ENCODE data around the gene PLXNA4. TPM values are rescaled to one million over a fixed set of nuclear protein-coding genes. Genes with fewer than 3 reads are reported as not detected.

The PLXNA4 gene
- total RNA-seq, 4 donors from 2014 or later = 5.1 to 7.0 (median 5.3) TPM

DNA sequence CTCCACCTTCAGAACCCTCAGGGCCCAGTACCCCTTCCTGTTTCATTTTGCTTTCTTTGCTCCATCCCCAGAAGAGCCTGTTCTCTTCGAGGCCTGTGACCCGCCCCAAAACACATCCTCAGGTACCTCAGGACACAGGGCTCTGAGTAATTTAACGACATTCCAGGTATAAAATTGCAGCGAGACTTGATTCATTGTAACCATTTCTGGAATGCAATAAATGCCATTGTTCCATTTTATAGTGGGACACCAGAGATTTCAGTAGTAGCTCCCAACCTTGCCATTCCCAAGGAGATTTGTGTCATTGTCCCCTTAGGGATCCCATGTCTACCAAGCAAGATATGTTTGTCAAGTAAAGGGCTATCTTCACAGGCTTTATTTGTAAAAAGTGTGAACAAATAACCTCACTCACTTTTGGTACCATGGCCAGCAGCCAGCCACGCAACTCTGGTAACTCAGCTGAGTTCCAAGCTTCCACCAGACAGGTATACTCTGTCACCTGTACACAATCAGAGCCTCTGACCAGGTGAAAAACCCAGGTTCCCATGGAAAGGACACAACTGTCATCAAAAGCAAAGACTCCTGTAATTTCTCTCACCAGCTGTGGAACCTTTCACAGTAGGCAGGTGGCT is 441.3 kb downstream of the PLXNA4 start:
- WGBS, 2 donors = 69 to 86% methylated on average over 5 of the region's 5 CpGs
- intact Hi-C loops (cut with DNase I; ENCODE audit: low total_unique reads) = no loop called here
- H3K4me3 ChIP-seq (ENCODE audit: low read depth, poor library complexity, severe bottlenecking) = no peak overlapping the region
- TF ChIP-seq, protein P1, sequence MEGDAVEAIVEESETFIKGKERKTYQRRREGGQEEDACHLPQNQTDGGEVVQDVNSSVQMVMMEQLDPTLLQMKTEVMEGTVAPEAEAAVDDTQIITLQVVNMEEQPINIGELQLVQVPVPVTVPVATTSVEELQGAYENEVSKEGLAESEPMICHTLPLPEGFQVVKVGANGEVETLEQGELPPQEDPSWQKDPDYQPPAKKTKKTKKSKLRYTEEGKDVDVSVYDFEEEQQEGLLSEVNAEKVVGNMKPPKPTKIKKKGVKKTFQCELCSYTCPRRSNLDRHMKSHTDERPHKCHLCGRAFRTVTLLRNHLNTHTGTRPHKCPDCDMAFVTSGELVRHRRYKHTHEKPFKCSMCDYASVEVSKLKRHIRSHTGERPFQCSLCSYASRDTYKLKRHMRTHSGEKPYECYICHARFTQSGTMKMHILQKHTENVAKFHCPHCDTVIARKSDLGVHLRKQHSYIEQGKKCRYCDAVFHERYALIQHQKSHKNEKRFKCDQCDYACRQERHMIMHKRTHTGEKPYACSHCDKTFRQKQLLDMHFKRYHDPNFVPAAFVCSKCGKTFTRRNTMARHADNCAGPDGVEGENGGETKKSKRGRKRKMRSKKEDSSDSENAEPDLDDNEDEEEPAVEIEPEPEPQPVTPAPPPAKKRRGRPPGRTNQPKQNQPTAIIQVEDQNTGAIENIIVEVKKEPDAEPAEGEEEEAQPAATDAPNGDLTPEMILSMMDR (IDR thresholded peaks at IDR 0.05) = no peak
- no peak for TF ChIP-seq POLR2A (IDR thresholded peaks at IDR 0.05)
- DNase-seq (ENCODE audit: low spot score in 2 of 2) = no peak

DNA sequence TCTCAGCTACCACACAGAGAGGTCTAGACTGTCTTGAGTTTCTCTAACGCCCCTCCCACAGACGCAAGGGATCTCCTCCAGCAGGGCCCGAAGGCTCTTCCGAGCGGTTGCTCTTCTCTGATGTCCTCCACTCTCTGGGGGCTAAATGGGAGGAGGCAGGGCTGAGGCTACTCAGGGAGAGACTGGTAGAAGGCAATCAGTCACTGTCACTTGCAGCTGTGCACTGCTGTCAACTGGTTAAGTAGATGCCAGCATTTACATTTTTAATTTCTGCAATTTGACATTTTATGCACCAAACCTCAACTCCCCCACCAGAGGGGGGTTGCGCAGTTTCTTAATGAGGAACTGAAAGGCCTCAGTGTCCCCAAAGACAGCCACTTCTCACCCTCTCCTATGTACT is 442.8 kb downstream of the PLXNA4 start:
- H3K4me3 ChIP-seq (ENCODE audit: low read depth, poor library complexity, severe bottlenecking) = no peak overlapping the region
- DNase-seq (ENCODE audit: low spot score in 2 of 2) = no peak
- 91% methylated on average over 5 to 6 of the region's 6 CpGs for WGBS, 2 donors
- intact Hi-C loops (cut with DNase I; ENCODE audit: low total_unique reads) = no loop called here
- TF ChIP-seq, protein P1 (IDR thresholded peaks at IDR 0.05) = no peak
- no peak for TF ChIP-seq POLR2A (IDR thresholded peaks at IDR 0.05)

DNA sequence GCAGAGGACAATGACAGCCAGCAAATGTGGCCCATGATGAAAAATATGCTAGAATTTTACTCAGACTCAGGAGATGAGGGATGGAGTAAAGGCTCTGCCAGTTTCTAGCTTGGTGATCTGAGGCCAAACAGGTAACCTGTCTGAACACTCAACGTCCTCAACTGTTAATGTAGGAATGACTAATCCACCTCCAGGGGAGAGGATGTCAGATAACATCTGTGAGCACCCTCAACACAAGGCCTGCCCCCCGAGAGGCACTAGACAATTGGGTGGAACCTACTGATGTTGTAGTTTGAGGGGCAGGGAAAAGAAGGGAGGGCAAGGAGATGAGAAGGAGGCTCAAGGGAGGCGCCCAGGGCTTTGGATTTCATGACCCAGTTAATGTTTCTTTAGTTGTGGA is 445.1 kb downstream of the PLXNA4 start:
- WGBS, 2 donors = 56 to 64% methylated on average over 3 of the region's 3 CpGs
- intact Hi-C loops (cut with DNase I; ENCODE audit: low total_unique reads) = no loop called here
- TF ChIP-seq, protein P1 (IDR thresholded peaks at IDR 0.05) = no peak
- TF ChIP-seq POLR2A (IDR thresholded peaks at IDR 0.05) = no peak
- DNase-seq (ENCODE audit: low spot score in 2 of 2) = no peak
- H3K4me3 ChIP-seq (ENCODE audit: low read depth, poor library complexity, severe bottlenecking) = no peak overlapping the region

DNA sequence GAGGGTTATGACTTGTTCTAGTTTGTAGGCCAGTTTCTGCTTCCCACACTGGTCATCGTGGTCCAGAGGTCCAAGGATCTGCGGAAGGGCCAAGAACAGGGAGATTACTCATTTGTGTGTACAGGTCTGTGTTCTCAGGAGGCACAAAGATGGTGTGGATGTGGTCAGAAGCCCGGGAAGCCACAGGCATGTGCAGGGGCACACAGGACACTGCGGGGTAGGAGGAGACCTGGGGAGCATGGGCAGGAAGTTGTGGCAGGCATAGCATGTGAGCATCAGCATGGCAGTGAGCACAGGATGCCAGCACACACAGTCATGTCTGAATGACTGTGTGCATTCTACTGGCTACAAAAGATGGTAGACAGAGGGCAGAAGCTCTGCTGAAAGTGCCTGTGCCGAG is 445.8 kb downstream of the PLXNA4 start:
- intact Hi-C loops (cut with DNase I; ENCODE audit: low total_unique reads) = no loop called here
- WGBS, 2 donors = 86 to 94% methylated on average over 5 of the region's 5 CpGs
- no peak overlapping the region for H3K4me3 ChIP-seq (ENCODE audit: low read depth, poor library complexity, severe bottlenecking)
- DNase-seq (ENCODE audit: low spot score in 2 of 2) = no peak
- TF ChIP-seq POLR2A (IDR thresholded peaks at IDR 0.05) = no peak
- TF ChIP-seq, protein P1 (IDR thresholded peaks at IDR 0.05) = no peak

DNA sequence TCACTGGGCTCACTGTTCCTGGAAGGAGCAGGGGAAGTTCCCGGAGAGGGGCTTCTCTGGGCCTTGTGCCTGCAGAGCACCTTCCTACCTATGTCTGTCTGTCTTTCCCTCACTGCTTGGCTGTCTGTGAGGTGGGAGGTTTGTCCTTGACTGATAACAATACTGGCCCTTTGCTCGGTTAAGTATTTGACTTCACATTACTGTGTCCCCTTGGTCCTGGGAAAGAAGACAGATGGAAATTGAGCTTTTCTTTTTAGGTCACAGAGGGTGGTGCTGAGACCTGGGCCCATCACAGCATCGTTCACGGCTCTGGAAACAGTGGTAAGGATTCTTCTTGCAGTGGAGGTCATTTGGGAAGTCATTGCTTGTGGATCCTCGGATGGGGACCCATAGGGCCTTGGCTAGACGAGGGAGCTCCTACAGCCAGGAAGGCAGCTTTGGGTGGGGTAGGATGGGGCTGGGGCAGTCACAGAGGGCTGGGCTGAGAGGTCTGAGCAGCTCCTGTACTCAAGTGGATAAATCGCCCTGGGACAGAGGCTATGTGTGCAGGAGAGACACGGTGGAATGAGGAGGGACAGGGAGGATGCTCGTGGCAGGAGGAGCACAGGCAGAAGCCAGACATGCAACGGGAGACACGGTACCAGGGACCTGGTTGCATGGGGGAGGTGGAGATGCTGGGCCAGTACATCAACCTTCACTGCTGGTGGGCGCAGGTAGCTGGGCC is 450.2 kb downstream of the PLXNA4 start:
- WGBS, 2 donors = 90 to 91% methylated on average over 10 to 12 of the region's 12 CpGs
- intact Hi-C loops (cut with DNase I; ENCODE audit: low total_unique reads) = no loop called here
- no peak for DNase-seq (ENCODE audit: low spot score in 2 of 2)
- TF ChIP-seq, protein P1 (IDR thresholded peaks at IDR 0.05) = no peak
- no peak for TF ChIP-seq POLR2A (IDR thresholded peaks at IDR 0.05)
- no peak overlapping the region for H3K4me3 ChIP-seq (ENCODE audit: low read depth, poor library complexity, severe bottlenecking)

All from lower leg skin (tissue), 4 donors.